GM18870 (cell line): ENCODE data around the gene ZNF587B.
"Not testable (repeated sequence)": the region's sequence is repeated elsewhere in the genome, so short reads cannot be mapped to it uniquely, and the experiment has no call there.

ENCODE experiments used
- ATAC-seq: cut with Tn5 transposase; IDR thresholded peaks from one replicate; pipeline ENCODE4 v1.9.1; 2021; ENCODE audit warnings: moderate library complexity; ENCODE audit not compliant: unreplicated experiment

The ZNF587B gene

GRCh38 chr19:57817976-57818375 is 12.1 kb upstream of the ZNF587B start:
- ATAC-seq, result no peak

- ATAC-seq, result no peak
Observed at GRCh38 chr19:57818378-57818777, 11.7 kb upstream of the ZNF587B start.

GRCh38 chr19:57819475-57820148 is 10.5 kb upstream of the ZNF587B start:
- peak; percentile 70 for ATAC-seq

- no peak for ATAC-seq
Observed at GRCh38 chr19:57820599-57820998, 9.5 kb upstream of the ZNF587B start.

- ATAC-seq, result not testable (repeated sequence)
Observed at GRCh38 chr19:57821095-57821494, 9.0 kb upstream of the ZNF587B start.

- not testable (repeated sequence) for ATAC-seq
Observed at GRCh38 chr19:57821501-57821900, 8.6 kb upstream of the ZNF587B start.

GRCh38 chr19:57823155-57823554 is 6.9 kb upstream of the ZNF587B start:
- ATAC-seq, result not testable (repeated sequence)

- not testable (repeated sequence) for ATAC-seq
Observed at GRCh38 chr19:57823608-57824007, 6.5 kb upstream of the ZNF587B start.

GRCh38 chr19:57825511-57825910 is 4.6 kb upstream of the ZNF587B start:
- ATAC-seq, result no peak

- no peak for ATAC-seq
Observed at GRCh38 chr19:57829316-57829715, 783 bp upstream of the ZNF587B start.

GRCh38 chr19:57836991-57837390 is 6.9 kb downstream of the ZNF587B start:
- ATAC-seq, result not testable (repeated sequence)

- ATAC-seq, result not testable (repeated sequence)
Observed at GRCh38 chr19:57838622-57839191, 8.6 kb downstream of the ZNF587B start.

- ATAC-seq, result no peak
Observed at GRCh38 chr19:57841122-57841763, 11.1 kb downstream of the ZNF587B start.

- ATAC-seq, result not testable (repeated sequence)
Observed at GRCh38 chr19:57847164-57847563, 17.1 kb downstream of the ZNF587B start.

- ATAC-seq, result peak; percentile 18
Observed at GRCh38 chr19:57849162-57849665, 19.1 kb downstream of the ZNF587B start.

GRCh38 chr19:57849666-57850473 is 19.8 kb downstream of the ZNF587B start, which contains the start of gene ZNF587:
Gene ZNF587 (plus strand): TSS chr19:57849859. CDS start chr19:57850039, 180 bp downstream.
- ATAC-seq, result peak; percentile 84

- ATAC-seq, result no peak
Observed at GRCh38 chr19:57850553-57851017, 20.5 kb downstream of the ZNF587B start.

- ATAC-seq, result not testable (repeated sequence)
Observed at GRCh38 chr19:57851812-57852603, 21.9 kb downstream of the ZNF587B start.

GRCh38 chr19:57854117-57854516 is 24.0 kb downstream of the ZNF587B start:
- not testable (repeated sequence) for ATAC-seq

- not testable (repeated sequence) for ATAC-seq
Observed at GRCh38 chr19:57862351-57862750, 32.3 kb downstream of the ZNF587B start.
